Nephron (organoid): Measurements from ENCODE around the gene AQP2.

Experiments
- H3K27ac Mint-ChIP-seq, 3 experiments: 2 replicates each; pipeline ENCODE4 v1.8.0; 2020; ENCODE audit warnings: mixed read lengths in 3 of 3, mild to moderate bottlenecking in 2 of 3, moderate library complexity in 1 of 3
- H3K27me3 Mint-ChIP-seq: 2 replicates; pipeline ENCODE4 v1.8.0; 2021; ENCODE audit warnings: low read depth, mild to moderate bottlenecking, moderate library complexity, mixed read lengths
- H3K36me3 Mint-ChIP-seq: 2 replicates; pipeline ENCODE4 v1.8.0; 2020; ENCODE audit warnings: low read depth, mixed read lengths
- H3K4me1 Mint-ChIP-seq: 2 replicates; pipeline ENCODE4 v1.8.0; 2020; ENCODE audit warnings: mixed read lengths
- H3K4me3 Mint-ChIP-seq, 3 experiments: 2 replicates each; pipeline ENCODE4 v1.8.0; 2020; ENCODE audit warnings: mild to moderate bottlenecking in 3 of 3, mixed read lengths in 3 of 3, moderate library complexity in 2 of 3
- H3K9me3 Mint-ChIP-seq: 2 replicates; pipeline ENCODE4 v1.8.0; 2020; ENCODE audit warnings: mixed read lengths
- CTCF ChIP-seq, 3 experiments: fragments of 200-600 bp; sonication (generic); IDR thresholded peaks; one replicate each; pipeline ENCODE4 v1.5.0; 2021; ENCODE audit warnings: antibody characterized with exemption in 3 of 3; ENCODE audit not compliant: unreplicated experiment in 3 of 3

The AQP2 gene

GRCh38 chr12:49953961-49954846 is 3.7 kb downstream of the AQP2 start:
- Mint-ChIP-seq H3K4me3 (no peak overlapping the region), H3K27me3 (peaks cover 65% of the 10 kb centered on the region), H3K9me3 (no peaks in the 10 kb centered on the region), H3K27ac (no peak overlapping the region), H3K36me3 (no peaks in the 10 kb centered on the region), H3K4me1 (peaks cover 4% of the 10 kb centered on the region)
- no peak for TF ChIP-seq CTCF (IDR thresholded peaks at IDR 0.05; ENCODE audit: unreplicated experiment in 3 of 3)

- TF ChIP-seq CTCF (IDR thresholded peaks at IDR 0.05; ENCODE audit: unreplicated experiment in 3 of 3) = no peak
- no peaks in the 10 kb centered on the region for H3K36me3 Mint-ChIP-seq
- peaks cover 69% of the 10 kb centered on the region for H3K27me3 Mint-ChIP-seq
- no peak overlapping the region for H3K27ac Mint-ChIP-seq
- peaks cover 11% of the 10 kb centered on the region for H3K4me1 Mint-ChIP-seq
- no peak overlapping the region for H3K4me3 Mint-ChIP-seq
- H3K9me3 Mint-ChIP-seq = no peaks in the 10 kb centered on the region
Observed at GRCh38 chr12:49954863-49955830, 4.6 kb downstream of the AQP2 start.

GRCh38 chr12:49955899-49956662 is 5.5 kb downstream of the AQP2 start:
- Mint-ChIP-seq H3K27ac (no peak overlapping the region), H3K9me3 (peaks cover 3% of the 10 kb centered on the region)

GRCh38 chr12:49956663-49957569 is 6.4 kb downstream of the AQP2 start:
- Mint-ChIP-seq H3K27me3 (peaks cover 71% of the 10 kb centered on the region), H3K4me3 (no peak overlapping the region), H3K9me3 (peaks cover 3% of the 10 kb centered on the region), H3K36me3 (no peaks in the 10 kb centered on the region), H3K27ac (no peak overlapping the region), H3K4me1 (peaks cover 17% of the 10 kb centered on the region)
- TF ChIP-seq CTCF (IDR thresholded peaks at IDR 0.05; ENCODE audit: unreplicated experiment in 3 of 3) = no peak

More at GRCh38 chr12:49955899-49956662, 5.5 kb downstream of the AQP2 start:
- TF ChIP-seq CTCF (IDR thresholded peaks at IDR 0.05; ENCODE audit: unreplicated experiment in 3 of 3) = no peak
- H3K27me3 Mint-ChIP-seq = peaks cover 75% of the 10 kb centered on the region
- no peaks in the 10 kb centered on the region for H3K36me3 Mint-ChIP-seq
- H3K4me3 Mint-ChIP-seq = no peak overlapping the region
- H3K4me1 Mint-ChIP-seq = peaks cover 17% of the 10 kb centered on the region

- TF ChIP-seq CTCF (IDR thresholded peaks at IDR 0.05; ENCODE audit: unreplicated experiment in 3 of 3) = no peak
- Mint-ChIP-seq H3K4me1 (peaks cover 19% of the 10 kb centered on the region), H3K9me3 (peaks cover 3% of the 10 kb centered on the region), H3K27ac (no peak overlapping the region), H3K36me3 (no peaks in the 10 kb centered on the region), H3K4me3 (no peak overlapping the region), H3K27me3 (peaks cover 75% of the 10 kb centered on the region)
Observed at GRCh38 chr12:49957570-49957967, 7.0 kb downstream of the AQP2 start.
